HG02763 (cell line): Measurements from ENCODE around the gene TMEM101.
"Not testable (repeated sequence)": the region's sequence is repeated elsewhere in the genome, so short reads cannot be mapped to it uniquely, and the experiment has no call there.

Experiments
- ATAC-seq: cut with Tn5 transposase; IDR thresholded peaks from one replicate; pipeline ENCODE4 v1.9.1; 2021; ENCODE audit warnings: mild to moderate bottlenecking, moderate library complexity; ENCODE audit not compliant: unreplicated experiment

Gene TMEM101

GRCh38 chr17:43976963-43977837, 37.6 kb downstream of the TMEM101 start:
- no peak for ATAC-seq

GRCh38 chr17:43975898-43976297, 38.9 kb downstream of the TMEM101 start:
- no peak for ATAC-seq

- no peak for ATAC-seq
Measured at GRCh38 chr17:43974382-43975266, 40.1 kb downstream of the TMEM101 start.

- ATAC-seq: not testable (repeated sequence)
Measured at GRCh38 chr17:43972444-43973212, 42.1 kb downstream of the TMEM101 start.

GRCh38 chr17:43971436-43971835, 43.3 kb downstream of the TMEM101 start:
- ATAC-seq: not testable (repeated sequence)

GRCh38 chr17:43970366-43970765, 44.4 kb downstream of the TMEM101 start:
- no peak for ATAC-seq

- no peak for ATAC-seq
Measured at GRCh38 chr17:43967251-43967875, 47.4 kb downstream of the TMEM101 start.

- no peak for ATAC-seq
Measured at GRCh38 chr17:43966276-43966675, 48.5 kb downstream of the TMEM101 start.

GRCh38 chr17:43962479-43962878, 52.3 kb downstream of the TMEM101 start:
- ATAC-seq: no peak

- ATAC-seq: no peak
Measured at GRCh38 chr17:43961954-43962353, 52.8 kb downstream of the TMEM101 start.

- not testable (repeated sequence) for ATAC-seq
Measured at GRCh38 chr17:43961292-43961691, 53.5 kb downstream of the TMEM101 start.
